GM23338 (cell line): Measurements from ENCODE around the gene ATP8A2. TPM values are rescaled to one million over a fixed set of nuclear protein-coding genes. Genes with fewer than 3 reads are reported as not detected.

Experiments used
- ATAC-seq: fragments of 200-7000 bp; cut with Tn5 transposase; 3 replicates; pipeline ENCODE4 v1.9.1; 2020
- DNase-seq: peaks from one replicate; pipeline ENCODE4 v3.0.0-alpha.2; 2015; ENCODE audit warnings: low spot score
- H2AFZ ChIP-seq: fragments of 200-600 bp; sonication (generic); 2 replicates; pipeline ENCODE4 v1.8.0; 2016; ENCODE audit warnings: antibody characterized with exemption, mild to moderate bottlenecking, moderate library complexity
- H3F3A ChIP-seq: fragments of 200-600 bp; sonication (generic); replicated peaks from 2 replicates; pipeline ENCODE4 v1.8.0; 2017; ENCODE audit warnings: antibody characterized with exemption, mixed run types, low read depth
- H3K27ac ChIP-seq: fragments of 200-600 bp; sonication (generic); 2 replicates; pipeline ENCODE4 v1.6.1; 2016; ENCODE audit warnings: low read depth
- H3K27me3 ChIP-seq: fragments of 200-600 bp; sonication (generic); 2 replicates; pipeline ENCODE4 v1.8.0; 2016; ENCODE audit warnings: mild to moderate bottlenecking, mixed run types, moderate library complexity; ENCODE audit not compliant: insufficient read depth
- H3K36me3 ChIP-seq: fragments of 200-600 bp; sonication (generic); 2 replicates; pipeline ENCODE4 v1.8.0; 2016; ENCODE audit warnings: mild to moderate bottlenecking; ENCODE audit not compliant: insufficient read depth
- H3K4me1 ChIP-seq: fragments of 200-600 bp; sonication (generic); 2 replicates; pipeline ENCODE4 v1.8.0; 2016; ENCODE audit warnings: mild to moderate bottlenecking, moderate library complexity; ENCODE audit not compliant: insufficient read depth
- H3K4me2 ChIP-seq: fragments of 200-600 bp; sonication (generic); 2 replicates; pipeline ENCODE4 v1.7.1; 2017; ENCODE audit warnings: mixed run types
- H3K4me3 ChIP-seq: fragments of 200-600 bp; sonication (generic); 2 replicates; pipeline ENCODE4 v1.6.1; 2016; ENCODE audit warnings: mixed run types
- H3K79me2 ChIP-seq: fragments of 200-600 bp; sonication (generic); replicated peaks from 2 replicates; pipeline ENCODE4 v1.8.0; 2017; ENCODE audit warnings: mild to moderate bottlenecking; ENCODE audit not compliant: insufficient read depth
- H3K9me2 ChIP-seq: fragments of 200-600 bp; sonication (generic); 2 replicates; pipeline ENCODE4 v1.8.0; 2017; ENCODE audit not compliant: insufficient read depth
- H4K20me1 ChIP-seq: fragments of 200-600 bp; sonication (generic); replicated peaks from 2 replicates; pipeline ENCODE4 v1.8.0; 2017; ENCODE audit warnings: mild to moderate bottlenecking; ENCODE audit not compliant: insufficient read depth
- H3K27ac Mint-ChIP-seq: 2 replicates; pipeline ENCODE4 v1.8.0; 2020; ENCODE audit warnings: inconsistent platforms, mild to moderate bottlenecking, moderate library complexity, mixed read lengths
- H3K27me3 Mint-ChIP-seq: 3 replicates; pipeline ENCODE4 v1.8.0; 2022; ENCODE audit warnings: low read depth, mild to moderate bottlenecking, moderate library complexity, mixed read lengths, inconsistent platforms; ENCODE audit not compliant: insufficient read depth, poor library complexity
- H3K36me3 Mint-ChIP-seq: 3 replicates; pipeline ENCODE4 v1.8.0; 2021; ENCODE audit warnings: low read depth, mild to moderate bottlenecking, inconsistent platforms, moderate library complexity, mixed read lengths
- H3K4me1 Mint-ChIP-seq: 3 replicates; pipeline ENCODE4 v1.8.0; 2020; ENCODE audit warnings: mild to moderate bottlenecking, inconsistent platforms, mixed read lengths
- H3K4me3 Mint-ChIP-seq: 3 replicates; pipeline ENCODE4 v1.8.0; 2021; ENCODE audit warnings: moderate library complexity, mild to moderate bottlenecking, inconsistent platforms, mixed read lengths
- H3K9me3 Mint-ChIP-seq: 3 replicates; pipeline ENCODE4 v1.8.0; 2020; ENCODE audit warnings: moderate library complexity, mild to moderate bottlenecking, inconsistent platforms, mixed read lengths
- CREB1 ChIP-seq: fragments of 250-450 bp; sonication (Bioruptor Pico); IDR thresholded peaks from 2 replicates; pipeline ENCODE4 v1.5.0; 2020; ENCODE audit warnings: low read depth, mild to moderate bottlenecking, moderate library complexity
- CTCF ChIP-seq, 2 experiments: fragments of 200-600 bp in 1 of 2; sonication (generic) in 1 of 2; conservative IDR thresholded peaks; 2 replicates each; pipeline versions ENCODE4 v1.5.1 to v1.6.1; 2016 to 2017; ENCODE audit warnings: antibody characterized with exemption in 2 of 2, low read depth in 2 of 2, mild to moderate bottlenecking in 2 of 2, moderate library complexity in 1 of 2
- ETS1 ChIP-seq: IDR thresholded peaks from 2 replicates; pipeline ENCODE4 v1.6.1; 2016; ENCODE audit warnings: antibody characterized with exemption
- EZH2 ChIP-seq: fragments of 200-600 bp; sonication (generic); IDR thresholded peaks from one replicate; pipeline ENCODE4 v1.8.0; 2017; ENCODE audit warnings: antibody characterized with exemption, mild to moderate bottlenecking, low read depth; ENCODE audit not compliant: unreplicated experiment
- EZH2phosphoT487 ChIP-seq: fragments of 200-600 bp; sonication (generic); IDR thresholded peaks from one replicate; pipeline ENCODE4 v1.8.1; 2018; ENCODE audit warnings: antibody characterized with exemption; ENCODE audit not compliant: unreplicated experiment
- JUNB ChIP-seq: IDR thresholded peaks from one replicate; pipeline ENCODE4 v1.6.1; 2016; ENCODE audit warnings: antibody characterized with exemption; ENCODE audit not compliant: unreplicated experiment
- NANOG ChIP-seq: IDR thresholded peaks from 2 replicates; pipeline ENCODE4 v1.6.1; 2016; ENCODE audit warnings: antibody characterized with exemption, borderline replicate concordance
- POLR2AphosphoS5 ChIP-seq: IDR thresholded peaks from 2 replicates; pipeline ENCODE4 v1.6.1; 2016; ENCODE audit warnings: antibody characterized with exemption, low read depth
- REST ChIP-seq: IDR thresholded peaks from one replicate; pipeline ENCODE4 v1.6.1; 2018; ENCODE audit warnings: antibody characterized with exemption; ENCODE audit not compliant: unreplicated experiment
- STAT1 ChIP-seq: IDR thresholded peaks from one replicate; pipeline ENCODE4 v1.6.1; 2016; ENCODE audit warnings: antibody characterized with exemption; ENCODE audit not compliant: unreplicated experiment
- ZNF114 ChIP-seq: fragments of 250-450 bp; sonication (Bioruptor Pico); IDR thresholded peaks from 2 replicates; pipeline ENCODE4 v1.5.0; 2020; ENCODE audit warnings: mild to moderate bottlenecking, moderate library complexity
- ZNF331 ChIP-seq: fragments of 250-450 bp; sonication (Bioruptor Pico); IDR thresholded peaks from 2 replicates; pipeline ENCODE4 v1.5.0; 2020; ENCODE audit warnings: low read depth, mild to moderate bottlenecking, moderate library complexity
- ZNF462 ChIP-seq: fragments of 250-450 bp; sonication (Bioruptor Pico); IDR thresholded peaks from 2 replicates; pipeline ENCODE4 v1.5.0; 2020; ENCODE audit warnings: mild to moderate bottlenecking, moderate library complexity
- polyA plus RNA-seq: library from polyadenylated mRNA; unstranded; fragments of >200 nt; fragmentation: Nextera tagmentation; extraction: Ambion mirVana; gene quantifications from 2 replicates; pipeline ENCODE4 v1.2.1, GENCODE V29; 2016
- total RNA-seq: library from RNA; depleted of rRNA; stranded (reverse); fragments of >200 nt; shearing (Covaris generic); gene quantifications from 2 replicates; pipeline ENCODE4 v1.2.3, GENCODE V29; 2014

ATP8A2 gene
- total and polyA plus RNA-seq, 2 experiments from 2014 or later = 5.7 to 8.8 TPM

- no peak overlapping the region for H2AFZ ChIP-seq
- no peak for TF ChIP-seq ZNF331 (CRISPR knock-in tag)
- no peak for TF ChIP-seq POLR2AphosphoS5
- TF ChIP-seq ETS1 = no peak
- no peak for TF ChIP-seq CTCF (conservative IDR thresholded peaks at IDR 0.05; ENCODE audit: low read depth in 2 of 2)
- TF ChIP-seq ZNF114 = no peak
- no peak for TF ChIP-seq NANOG
- no peak for TF ChIP-seq REST
- TF ChIP-seq STAT1 = no peak
- no peak for TF ChIP-seq EZH2
- TF ChIP-seq JUNB = no peak
- no peak for TF ChIP-seq EZH2phosphoT487
- no peak for TF ChIP-seq ZNF462 (CRISPR knock-in tag)
- no peak for TF ChIP-seq CREB1
- Mint-ChIP-seq H3K4me3 (no peak overlapping the region), H3K27ac (no peak overlapping the region), H3K27me3 (no peaks in the 10 kb centered on the region), H3K36me3 (no peaks in the 10 kb centered on the region), H3K9me3 (no peaks in the 10 kb centered on the region), H3K4me1 (peaks cover 10% of the 10 kb centered on the region)
- no peak overlapping the region for H3K4me3 ChIP-seq
- H3K79me2 ChIP-seq = no peaks in the 10 kb centered on the region
- ATAC-seq (no peak), DNase-seq (no peak)
- H3K4me1 ChIP-seq = no peaks in the 10 kb centered on the region
- no peaks in the 10 kb centered on the region for H3F3A ChIP-seq
- no peak overlapping the region for H3K4me2 ChIP-seq
- H3K27ac ChIP-seq = no peak overlapping the region
- no peaks in the 10 kb centered on the region for H3K9me2 ChIP-seq
- H3K27me3 ChIP-seq = no peaks in the 10 kb centered on the region
- no peaks in the 10 kb centered on the region for H3K36me3 ChIP-seq
- no peaks in the 10 kb centered on the region for H4K20me1 ChIP-seq
These were observed 198.4 kb downstream of the ATP8A2 start for GRCh38 chr13:25570185-25570584.
